GM12801 (cell line): ENCODE results near the gene ASTN2.

Source experiments
- TF ChIP-seq, protein P1 (sequence below): IDR thresholded peaks from one replicate; pipeline ENCODE4 v1.5.1; 2011; ENCODE audit warnings: control low read depth; ENCODE audit not compliant: insufficient read length; ENCODE audit errors: extremely low read depth

The ASTN2 gene

GRCh38 chr9:117231012-117231411 is 183.8 kb downstream of the ASTN2 start:
- TF ChIP-seq, protein P1, sequence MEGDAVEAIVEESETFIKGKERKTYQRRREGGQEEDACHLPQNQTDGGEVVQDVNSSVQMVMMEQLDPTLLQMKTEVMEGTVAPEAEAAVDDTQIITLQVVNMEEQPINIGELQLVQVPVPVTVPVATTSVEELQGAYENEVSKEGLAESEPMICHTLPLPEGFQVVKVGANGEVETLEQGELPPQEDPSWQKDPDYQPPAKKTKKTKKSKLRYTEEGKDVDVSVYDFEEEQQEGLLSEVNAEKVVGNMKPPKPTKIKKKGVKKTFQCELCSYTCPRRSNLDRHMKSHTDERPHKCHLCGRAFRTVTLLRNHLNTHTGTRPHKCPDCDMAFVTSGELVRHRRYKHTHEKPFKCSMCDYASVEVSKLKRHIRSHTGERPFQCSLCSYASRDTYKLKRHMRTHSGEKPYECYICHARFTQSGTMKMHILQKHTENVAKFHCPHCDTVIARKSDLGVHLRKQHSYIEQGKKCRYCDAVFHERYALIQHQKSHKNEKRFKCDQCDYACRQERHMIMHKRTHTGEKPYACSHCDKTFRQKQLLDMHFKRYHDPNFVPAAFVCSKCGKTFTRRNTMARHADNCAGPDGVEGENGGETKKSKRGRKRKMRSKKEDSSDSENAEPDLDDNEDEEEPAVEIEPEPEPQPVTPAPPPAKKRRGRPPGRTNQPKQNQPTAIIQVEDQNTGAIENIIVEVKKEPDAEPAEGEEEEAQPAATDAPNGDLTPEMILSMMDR, result no peak

DNA sequence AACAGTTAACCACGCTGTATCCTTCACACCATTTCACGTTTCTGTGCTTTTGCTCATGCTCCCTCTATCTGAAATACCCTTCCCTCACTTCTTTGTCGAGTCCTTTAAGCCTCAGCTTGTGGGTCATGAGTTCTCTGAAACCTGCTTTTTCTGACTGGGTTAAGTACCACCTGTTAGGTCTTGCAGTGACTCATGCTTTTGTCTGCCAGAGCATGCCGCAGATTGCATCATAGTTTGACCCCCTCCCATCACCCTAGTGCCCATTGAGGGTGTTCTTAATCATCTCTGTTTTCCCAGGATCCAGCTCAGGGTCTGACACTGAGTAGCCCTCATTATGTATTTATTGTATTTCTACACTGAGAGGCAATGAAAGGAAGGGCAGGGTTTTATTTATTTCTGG is 190.2 kb downstream of the ASTN2 start:
- TF ChIP-seq, protein P1, result no peak

DNA sequence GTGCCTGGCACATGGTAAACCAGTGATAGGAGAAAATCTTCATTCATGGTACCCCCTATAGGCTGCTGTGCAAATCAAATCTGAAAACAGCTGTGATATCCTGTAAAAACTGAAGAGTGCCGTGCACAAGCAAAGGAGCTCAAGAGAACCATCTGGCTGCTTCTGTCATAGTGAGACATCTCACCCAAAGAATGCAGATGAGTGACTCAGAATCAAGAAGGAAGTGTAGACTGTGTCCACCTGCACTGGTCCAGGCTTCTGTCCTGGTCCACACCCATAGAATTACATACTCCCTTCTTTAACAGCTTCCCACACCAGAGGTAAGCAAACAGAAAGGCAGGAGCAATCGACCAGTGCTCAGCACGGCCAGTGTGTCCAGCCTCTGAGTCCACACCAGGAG is 195.9 kb downstream of the ASTN2 start:
- TF ChIP-seq, protein P1, result no peak

GRCh38 chr9:117214416-117214815 is 200.4 kb downstream of the ASTN2 start:
- TF ChIP-seq, protein P1, result no peak

GRCh38 chr9:117211280-117211679 is 203.6 kb downstream of the ASTN2 start:
- TF ChIP-seq, protein P1, result no peak

DNA sequence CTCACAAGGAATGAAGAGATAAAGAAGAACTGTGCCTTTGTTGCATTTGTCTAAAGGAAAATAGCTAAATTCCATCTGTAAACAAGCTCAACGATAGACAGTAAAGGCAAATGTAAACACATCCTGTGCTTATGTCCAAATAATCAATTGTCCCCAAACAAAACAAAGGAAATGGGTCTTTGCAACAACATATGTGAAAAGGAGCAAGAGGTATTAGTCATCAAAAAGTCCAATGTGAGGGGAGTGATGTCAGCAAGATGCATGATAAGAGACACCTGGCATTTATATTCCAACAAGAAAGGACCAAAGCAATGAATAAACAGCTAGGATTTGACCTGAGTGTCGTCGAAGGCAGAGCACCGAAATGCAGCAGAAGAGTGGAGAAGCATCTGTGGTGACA is 209.1 kb downstream of the ASTN2 start:
- TF ChIP-seq, protein P1, result no peak

- TF ChIP-seq, protein P1, result no peak
These were observed 209.9 kb downstream of the ASTN2 start for GRCh38 chr9:117204971-117205370.
